HL-60 (cell line): ENCODE results near the gene NAT14.

Experiments
- DNase-seq, 2 experiments: peaks; one replicate each; pipeline ENCODE4 v3.0.0-alpha.2; 2010 to 2020; ENCODE audit warnings: low read depth in 1 of 2, low spot score in 1 of 2
- H3K27ac ChIP-seq: fragments of 250-450 bp; sonication (Bioruptor Pico); replicated peaks from 2 replicates; pipeline ENCODE4 v1.5.1; 2020; ENCODE audit warnings: mild to moderate bottlenecking, moderate library complexity
- H3K27me3 ChIP-seq: fragments of 250-450 bp; sonication (Bioruptor Pico); 2 replicates; pipeline ENCODE4 v1.5.1; 2021; ENCODE audit warnings: mild to moderate bottlenecking, moderate library complexity; ENCODE audit not compliant: insufficient read depth, poor library complexity, severe bottlenecking
- H3K4me3 ChIP-seq: replicated peaks from 2 replicates; pipeline ENCODE4 v1.5.1; 2011; ENCODE audit warnings: mild to moderate bottlenecking, control low read depth, low read length; ENCODE audit not compliant: insufficient read depth
- CTCF ChIP-seq: IDR thresholded peaks from one replicate; pipeline ENCODE4 v1.5.1; 2011; ENCODE audit warnings: low read length, control low read depth, inconsistent platforms; ENCODE audit not compliant: insufficient read depth
- GABPA ChIP-seq: IDR thresholded peaks from 2 replicates; pipeline ENCODE4 v1.6.1; 2012; ENCODE audit warnings: low read depth
- POLR2AphosphoS5 ChIP-seq: IDR thresholded peaks from 2 replicates; pipeline ENCODE4 v1.6.1; 2012; ENCODE audit warnings: low read depth
- REST ChIP-seq: IDR thresholded peaks from 2 replicates; pipeline ENCODE4 v1.6.1; 2012; ENCODE audit warnings: low read depth; ENCODE audit not compliant: insufficient replicate concordance
- SPI1 ChIP-seq: IDR thresholded peaks from 2 replicates; pipeline ENCODE4 v1.6.1; 2012; ENCODE audit warnings: low read depth, mild to moderate bottlenecking, borderline replicate concordance

Gene NAT14

GRCh38 chr19:55482156-55482961 is 2.6 kb upstream of the NAT14 start:
- no peak for TF ChIP-seq CTCF
- TF ChIP-seq REST: no peak
- no peak for TF ChIP-seq GABPA
- TF ChIP-seq SPI1: no peak
- no peak for TF ChIP-seq POLR2AphosphoS5
- H3K27me3 ChIP-seq: no peaks in the 10 kb centered on the region
- no peak for DNase-seq
- no peak overlapping the region for H3K27ac ChIP-seq
- H3K4me3 ChIP-seq: no peak overlapping the region

GRCh38 chr19:55482967-55483705 is 1.9 kb upstream of the NAT14 start:
- no peak for DNase-seq
- Histone ChIP-seq H3K27me3 (no peaks in the 10 kb centered on the region), H3K27ac (no peak overlapping the region), H3K4me3 (no peak overlapping the region)
- TF ChIP-seq GABPA: no peak
- no peak for TF ChIP-seq CTCF
- no peak for TF ChIP-seq SPI1
- TF ChIP-seq REST: no peak
- no peak for TF ChIP-seq POLR2AphosphoS5

- peak; percentile 65 for TF ChIP-seq REST
- TF ChIP-seq GABPA: no peak
- Histone ChIP-seq H3K27me3 (no peaks in the 10 kb centered on the region), H3K4me3 (peak overlapping the region; percentile 61; the same call in 1 of the 2 replicates), H3K27ac (no peak overlapping the region)
- DNase-seq: no peak
These were observed 1.0 kb upstream of the NAT14 start for GRCh38 chr19:55483706-55484592.
